OCI-LY7 (cell line): ENCODE measurements around the gene TUBGCP2.

Source experiments
- EZH2phosphoT487 ChIP-seq: fragments of 200-600 bp; sonication (generic); IDR thresholded peaks from 2 replicates; pipeline ENCODE4 v1.6.1; 2018; ENCODE audit warnings: low read depth, borderline replicate concordance, mild to moderate bottlenecking, mixed run types, antibody characterized with exemption, low read length, moderate library complexity, mixed read lengths
- TF ChIP-seq, protein P1 (sequence below): fragments of 200-600 bp; sonication (generic); conservative IDR thresholded peaks from 2 replicates; pipeline ENCODE4 v1.5.1; 2014; ENCODE audit warnings: mild to moderate bottlenecking, antibody characterized with exemption, low read length, moderate library complexity, mixed read lengths

DNA sequence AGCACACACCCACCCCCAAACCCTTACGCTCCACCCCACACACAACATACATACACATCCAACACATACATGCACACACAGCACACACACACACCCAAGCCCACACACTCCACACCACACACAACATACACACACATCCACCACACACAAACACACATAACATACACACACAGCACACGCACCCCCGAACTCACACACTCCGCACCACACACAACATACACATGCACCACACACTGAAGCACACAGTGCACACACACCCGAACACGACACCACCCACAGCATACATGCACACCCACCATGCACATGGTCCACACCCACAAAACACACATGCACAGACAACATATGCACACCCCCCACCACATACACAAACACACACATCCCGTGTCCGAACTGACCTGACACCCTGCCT lies 40.5 kb upstream of the TUBGCP2 start:
- TF ChIP-seq, protein P1, sequence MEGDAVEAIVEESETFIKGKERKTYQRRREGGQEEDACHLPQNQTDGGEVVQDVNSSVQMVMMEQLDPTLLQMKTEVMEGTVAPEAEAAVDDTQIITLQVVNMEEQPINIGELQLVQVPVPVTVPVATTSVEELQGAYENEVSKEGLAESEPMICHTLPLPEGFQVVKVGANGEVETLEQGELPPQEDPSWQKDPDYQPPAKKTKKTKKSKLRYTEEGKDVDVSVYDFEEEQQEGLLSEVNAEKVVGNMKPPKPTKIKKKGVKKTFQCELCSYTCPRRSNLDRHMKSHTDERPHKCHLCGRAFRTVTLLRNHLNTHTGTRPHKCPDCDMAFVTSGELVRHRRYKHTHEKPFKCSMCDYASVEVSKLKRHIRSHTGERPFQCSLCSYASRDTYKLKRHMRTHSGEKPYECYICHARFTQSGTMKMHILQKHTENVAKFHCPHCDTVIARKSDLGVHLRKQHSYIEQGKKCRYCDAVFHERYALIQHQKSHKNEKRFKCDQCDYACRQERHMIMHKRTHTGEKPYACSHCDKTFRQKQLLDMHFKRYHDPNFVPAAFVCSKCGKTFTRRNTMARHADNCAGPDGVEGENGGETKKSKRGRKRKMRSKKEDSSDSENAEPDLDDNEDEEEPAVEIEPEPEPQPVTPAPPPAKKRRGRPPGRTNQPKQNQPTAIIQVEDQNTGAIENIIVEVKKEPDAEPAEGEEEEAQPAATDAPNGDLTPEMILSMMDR = no peak
- no peak for TF ChIP-seq EZH2phosphoT487
